Measurements from ENCODE around the gene HDAC6.

HDAC6 gene

DNA sequence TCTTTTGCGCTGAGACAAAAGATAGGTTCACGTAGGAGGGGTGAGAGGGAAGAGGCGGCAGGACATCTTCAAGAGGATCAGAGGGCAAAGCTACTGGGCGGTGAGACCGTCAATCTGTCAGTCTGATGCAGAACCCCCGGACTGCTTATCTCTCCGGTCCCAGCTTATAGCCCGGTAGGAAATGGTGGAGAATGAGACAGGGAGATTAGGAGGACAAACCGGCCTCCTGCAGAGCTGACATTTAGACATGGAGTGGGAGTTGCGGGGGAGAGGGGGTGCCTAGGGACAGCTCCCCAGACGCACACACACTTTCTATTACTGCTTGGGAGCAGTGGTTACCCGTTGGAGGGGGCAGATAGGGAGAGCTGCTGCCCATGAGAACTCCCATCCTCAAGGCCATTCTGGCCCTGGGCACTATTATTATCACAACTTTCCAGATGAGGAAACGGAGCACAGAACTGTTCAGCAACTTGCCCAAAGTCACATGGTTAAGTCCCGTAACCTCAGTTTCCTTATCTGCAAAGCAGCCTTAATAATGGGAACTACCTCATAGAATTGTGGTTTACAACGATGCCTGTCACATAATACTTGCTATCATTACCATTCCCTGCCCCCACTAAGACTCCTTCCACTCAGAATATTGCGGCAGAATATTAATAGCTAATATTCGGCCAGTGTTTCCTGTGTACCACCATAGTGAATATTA, 1.1 kb upstream of the HDAC6 start:
- Histone ChIP-seq H3K9me3 (peaks cover 7% of the 10 kb centered on the region; the same call in 1 of the 2 replicates), H3K4me1 (peaks cover 15% of the 10 kb centered on the region), H3K9ac (peak overlapping the region; percentile 83), H3K36me3 (peaks cover 20% of the 10 kb centered on the region), H3K27me3 (peaks cover 60% of the 10 kb centered on the region), H3K4me3 (peak overlapping the region; percentile 69), H3K27ac (peak overlapping the region; percentile 88), H4K20me1 (0 out of 2 replicates have a peak, but pooled peaks cover 6% of the 10 kb centered on the region), H3K4me2 (peak overlapping the region; percentile 80)
- TF ChIP-seq Cebpa-rat (IDR thresholded peaks at IDR 0.05): no peak

- Histone ChIP-seq H3K36me3 (peaks cover 20% of the 10 kb centered on the region), H3K27ac (peak overlapping the region; percentile 86), H4K20me1 (0 out of 2 replicates have a peak, but pooled peaks cover 10% of the 10 kb centered on the region), H3K9ac (peak overlapping the region; percentile 82), H3K4me1 (peaks cover 15% of the 10 kb centered on the region), H3K27me3 (peaks cover 44% of the 10 kb centered on the region), H3K4me3 (peak overlapping the region; percentile 71), H3K9me3 (peaks cover 7% of the 10 kb centered on the region; the same call in 1 of the 2 replicates), H3K4me2 (peak overlapping the region; percentile 74)
- TF ChIP-seq Cebpa-rat (IDR thresholded peaks at IDR 0.05): no peak
These were observed 430 bp downstream of the HDAC6 start for GRCh38 chrX:48802089-48802904.

- Histone ChIP-seq H3K36me3 (peaks cover 20% of the 10 kb centered on the region), H4K20me1 (0 out of 2 replicates have a peak, but pooled peaks cover 10% of the 10 kb centered on the region), H3K9me3 (peaks cover 7% of the 10 kb centered on the region; the same call in 1 of the 2 replicates), H3K9ac (peak overlapping the region; percentile 82), H3K27me3 (peaks cover 41% of the 10 kb centered on the region), H3K27ac (no peak overlapping the region; the same call in 1 of the 2 replicates), H3K4me1 (peaks cover 15% of the 10 kb centered on the region), H3K4me3 (peak overlapping the region; percentile 71), H3K4me2 (peak overlapping the region; percentile 74)
- TF ChIP-seq Cebpa-rat (IDR thresholded peaks at IDR 0.05): no peak
These were observed 986 bp downstream of the HDAC6 start for GRCh38 chrX:48802905-48803200.

GRCh38 chrX:48806081-48806480, 4.2 kb downstream of the HDAC6 start:
- Histone ChIP-seq H3K4me2 (no peak overlapping the region), H4K20me1 (0 out of 2 replicates have a peak, but pooled peaks cover 10% of the 10 kb centered on the region), H3K4me1 (peaks cover 8% of the 10 kb centered on the region; the same call in 1 of the 2 replicates), H3K9me3 (peaks cover 7% of the 10 kb centered on the region; the same call in 1 of the 2 replicates), H3K27ac (no peak overlapping the region), H3K9ac (no peak overlapping the region), H3K36me3 (peaks cover 20% of the 10 kb centered on the region), H3K27me3 (peaks cover 23% of the 10 kb centered on the region; the same call in 1 of the 2 replicates), H3K4me3 (no peak overlapping the region)
- no peak for TF ChIP-seq Cebpa-rat (IDR thresholded peaks at IDR 0.05)

- H3K27me3 ChIP-seq: peaks cover 31% of the 10 kb centered on the region
- TF ChIP-seq Cebpa-rat (IDR thresholded peaks at IDR 0.05): no peak
- no peaks in the 10 kb centered on the region for H3K4me1 ChIP-seq
- H3K9ac ChIP-seq: no peak overlapping the region
- H4K20me1 ChIP-seq: 0 out of 2 replicates have a peak, but pooled peaks cover 6% of the 10 kb centered on the region
- H3K4me3 ChIP-seq: no peak overlapping the region
- no peaks in the 10 kb centered on the region for H3K9me3 ChIP-seq
- no peak overlapping the region for H3K4me2 ChIP-seq
- no peak overlapping the region for H3K27ac ChIP-seq
- peaks cover 40% of the 10 kb centered on the region for H3K36me3 ChIP-seq
These were observed 11.8 kb downstream of the HDAC6 start for GRCh38 chrX:48813644-48814043.

- Histone ChIP-seq H3K9me3 (no peaks in the 10 kb centered on the region), H3K27me3 (peaks cover 33% of the 10 kb centered on the region)
These were observed 12.9 kb downstream of the HDAC6 start for GRCh38 chrX:48814722-48815121.

DNA sequence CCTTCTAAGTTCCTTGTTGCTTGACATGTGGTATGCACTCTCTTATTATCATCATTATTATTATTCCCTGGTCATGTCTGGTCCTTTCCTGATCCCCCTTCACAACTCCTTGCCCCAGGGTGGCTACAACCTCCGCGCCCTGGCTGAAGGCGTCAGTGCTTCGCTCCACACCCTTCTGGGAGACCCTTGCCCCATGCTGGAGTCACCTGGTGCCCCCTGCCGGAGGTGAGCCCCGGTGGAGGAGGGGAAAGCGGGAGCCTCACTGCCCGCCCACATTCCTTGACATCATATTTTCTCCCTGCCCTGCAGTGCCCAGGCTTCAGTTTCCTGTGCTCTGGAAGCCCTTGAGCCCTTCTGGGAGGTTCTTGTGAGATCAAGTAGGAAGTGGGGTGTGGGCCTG, 13.4 kb downstream of the HDAC6 start:
- Histone ChIP-seq H3K27me3 (peaks cover 39% of the 10 kb centered on the region), H3K9ac (no peak overlapping the region), H3K9me3 (no peaks in the 10 kb centered on the region), H3K4me3 (no peak overlapping the region), H3K4me2 (no peak overlapping the region), H4K20me1 (0 out of 2 replicates have a peak, but pooled peaks cover 6% of the 10 kb centered on the region), H3K4me1 (no peaks in the 10 kb centered on the region), H3K27ac (no peak overlapping the region), H3K36me3 (peaks cover 50% of the 10 kb centered on the region)
- no peak for TF ChIP-seq Cebpa-rat (IDR thresholded peaks at IDR 0.05)

More at GRCh38 chrX:48814722-48815121, 12.9 kb downstream of the HDAC6 start:
- no peak overlapping the region for H3K9ac ChIP-seq
- no peak overlapping the region for H3K27ac ChIP-seq
- no peak for TF ChIP-seq Cebpa-rat (IDR thresholded peaks at IDR 0.05)
- H3K4me1 ChIP-seq: no peaks in the 10 kb centered on the region
- H3K36me3 ChIP-seq: peaks cover 44% of the 10 kb centered on the region
- H3K4me3 ChIP-seq: no peak overlapping the region
- no peak overlapping the region for H3K4me2 ChIP-seq
- 0 out of 2 replicates have a peak, but pooled peaks cover 6% of the 10 kb centered on the region for H4K20me1 ChIP-seq

GRCh38 chrX:48816014-48816810, 14.3 kb downstream of the HDAC6 start:
- H3K4me1 ChIP-seq: no peaks in the 10 kb centered on the region
- no peak for TF ChIP-seq Cebpa-rat (IDR thresholded peaks at IDR 0.05)
- no peaks in the 10 kb centered on the region for H3K9me3 ChIP-seq
- peaks cover 58% of the 10 kb centered on the region for H3K36me3 ChIP-seq
- no peak overlapping the region for H3K9ac ChIP-seq
- peaks cover 46% of the 10 kb centered on the region for H3K27me3 ChIP-seq
- no peak overlapping the region for H3K27ac ChIP-seq
- H3K4me2 ChIP-seq: no peak overlapping the region
- no peak overlapping the region for H3K4me3 ChIP-seq
- 0 out of 2 replicates have a peak, but pooled peaks cover 5% of the 10 kb centered on the region for H4K20me1 ChIP-seq

DNA sequence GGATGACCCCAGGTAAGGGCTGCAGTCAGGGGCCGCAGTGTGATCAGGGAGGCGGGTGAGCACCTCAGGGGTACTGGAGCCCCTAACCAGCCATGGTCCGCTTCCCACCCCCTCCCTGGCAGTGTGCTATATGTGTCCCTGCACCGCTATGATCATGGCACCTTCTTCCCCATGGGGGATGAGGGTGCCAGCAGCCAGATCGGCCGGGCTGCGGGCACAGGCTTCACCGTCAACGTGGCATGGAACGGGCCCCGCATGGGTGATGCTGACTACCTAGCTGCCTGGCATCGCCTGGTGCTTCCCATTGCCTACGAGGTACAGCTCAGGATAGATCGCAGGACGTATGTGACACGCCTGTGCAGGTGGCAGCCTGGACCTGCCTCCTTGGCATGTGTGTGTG, 16.2 kb downstream of the HDAC6 start:
- peaks cover 45% of the 10 kb centered on the region for H3K27me3 ChIP-seq
- H3K4me2 ChIP-seq: no peak overlapping the region
- no peak for TF ChIP-seq Cebpa-rat (IDR thresholded peaks at IDR 0.05)
- H4K20me1 ChIP-seq: no peaks in the 10 kb centered on the region
- no peaks in the 10 kb centered on the region for H3K9me3 ChIP-seq
- H3K4me3 ChIP-seq: no peak overlapping the region
- H3K9ac ChIP-seq: no peak overlapping the region
- H3K4me1 ChIP-seq: no peaks in the 10 kb centered on the region
- peaks cover 73% of the 10 kb centered on the region for H3K36me3 ChIP-seq
- no peak overlapping the region for H3K27ac ChIP-seq

Measured in BLaER1 (cell line).